Lung (tissue), 12 donors: ENCODE measurements around the gene PXDN. TPM values are rescaled to one million over a fixed set of nuclear protein-coding genes. Genes with fewer than 3 reads are reported as not detected.
A peak's percentile ranks its signal among the peaks of the same experiment; 100 is the strongest.

Experiments
- ATAC-seq: fragments of 200-7000 bp; cut with Tn5 transposase; one replicate; pipeline ENCODE4 v1.9.1; 2020; ENCODE audit warnings: moderate number of reproducible peaks; ENCODE audit not compliant: insufficient read depth, low FRiP score
- DNase-seq, 3 donors: peaks; one replicate each; pipeline ENCODE4 v3.0.0-alpha.2; 2013 to 2017
- H3K27ac ChIP-seq, 2 donors: one replicate each; pipeline ENCODE4 v1.5.1; 2013; ENCODE audit warnings: mild to moderate bottlenecking in 2 of 2, moderate library complexity in 2 of 2, control low read depth in 1 of 2, inconsistent platforms in 1 of 2, low read depth in 1 of 2, low read length in 1 of 2
- H3K27me3 ChIP-seq, 3 donors: one replicate each; pipeline ENCODE4 v1.5.1; 2013; ENCODE audit warnings: low read length in 2 of 3; ENCODE audit not compliant: control insufficient read depth in 3 of 3, insufficient read depth in 3 of 3
- H3K36me3 ChIP-seq, 4 donors: one replicate each; pipeline ENCODE4 v1.5.1; 2013; ENCODE audit warnings: low read length in 4 of 4, mild to moderate bottlenecking in 1 of 4, moderate library complexity in 1 of 4; ENCODE audit not compliant: control insufficient read depth in 4 of 4, insufficient read depth in 4 of 4
- H3K4me1 ChIP-seq, 5 donors: one replicate each; pipeline ENCODE4 v1.5.1; 2013; ENCODE audit warnings: low read length in 5 of 5, mild to moderate bottlenecking in 2 of 5, moderate library complexity in 1 of 5; ENCODE audit not compliant: control insufficient read depth in 5 of 5, insufficient read depth in 5 of 5
- H3K4me3 ChIP-seq: one replicate; pipeline ENCODE4 v1.5.1; 2013; ENCODE audit warnings: mild to moderate bottlenecking, control low read depth, moderate library complexity
- H3K9ac ChIP-seq, 2 donors: one replicate each; pipeline ENCODE4 v1.5.1; 2013; ENCODE audit warnings: low read length in 2 of 2, control low read depth in 1 of 2; ENCODE audit not compliant: insufficient read depth in 1 of 2
- H3K9me3 ChIP-seq, 4 donors: one replicate each; pipeline ENCODE4 v1.5.1; 2013; ENCODE audit warnings: low read length in 3 of 4, mild to moderate bottlenecking in 1 of 4, moderate library complexity in 1 of 4; ENCODE audit not compliant: control insufficient read depth in 4 of 4, insufficient read depth in 3 of 4
- WGBS, 2 donors: extraction: QIAGEN DNeasy Blood & Tissue Kit; methylation state at CpG; one replicate each; pipeline ENCODE4 v1.1.7; 2013; 5-methylcytosine and 5-hydroxymethylcytosine counted together
- polyA plus RNA-seq, 2 donors: library from polyadenylated mRNA; stranded (reverse); fragments of 200-250 nt; gene quantifications; one replicate each; pipeline ENCODE4 v1.2.1, GENCODE V29; 2013
- total RNA-seq, 2 donors: library from RNA; depleted of rRNA in 1 of 2; stranded (reverse); fragments of >200 nt in 1 of 2; gene quantifications; one replicate each; pipeline ENCODE4 v1.2.1, GENCODE V29; 2014 to 2021
- TF ChIP-seq, protein P1 (sequence below): IDR thresholded peaks from 2 replicates; pipeline ENCODE4 v1.5.1; 2012; ENCODE audit warnings: mild to moderate bottlenecking; ENCODE audit errors: control extremely low read depth, extremely low read depth
- donor health status: control.
- donor health status: control.
- donor health status: Bipolar disorder and iron deficiency.
- donor health status: healthy.
- donor health status: DM: yes; HTN: yes; CAD: no.

The PXDN gene
- total and polyA plus RNA-seq, 4 donors: 10.6 to 198 (median 45.1) TPM

DNA sequence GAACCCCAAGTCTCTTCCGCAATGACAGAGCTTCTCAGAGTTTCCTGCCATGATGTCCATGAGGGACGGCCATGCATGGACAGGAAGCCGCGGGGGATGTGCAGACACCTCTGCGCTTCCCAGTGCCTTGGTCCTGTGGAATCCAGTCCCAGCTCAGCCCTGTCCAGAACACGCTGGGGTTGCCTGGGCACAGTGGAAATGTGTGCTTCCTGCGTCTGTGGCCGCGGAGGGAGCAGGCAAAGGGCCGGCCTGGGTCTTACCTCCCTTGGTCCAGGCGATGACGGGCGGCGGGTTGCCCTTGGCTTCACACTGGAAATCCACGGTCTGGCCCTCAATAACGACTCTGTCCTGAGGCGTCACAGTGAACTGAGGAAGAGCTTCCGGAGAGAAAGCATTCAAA, 79.6 kb downstream of the PXDN start:
- H3K4me1 ChIP-seq: peaks cover 0 to 14% (median 4%) of the 10 kb centered on the region in 5 donors
- DNase-seq (peak in 1 of 3 donors; percentile 15), ATAC-seq (no peak)
- H3K27ac ChIP-seq: no peak overlapping the region
- H3K27me3 ChIP-seq: no peaks in the 10 kb centered on the region
- WGBS, 2 donors: 89 to 93% methylated on average over 18 of the region's 18 CpGs
- H3K9me3 ChIP-seq: no peaks in the 10 kb centered on the region
- TF ChIP-seq, protein P1, sequence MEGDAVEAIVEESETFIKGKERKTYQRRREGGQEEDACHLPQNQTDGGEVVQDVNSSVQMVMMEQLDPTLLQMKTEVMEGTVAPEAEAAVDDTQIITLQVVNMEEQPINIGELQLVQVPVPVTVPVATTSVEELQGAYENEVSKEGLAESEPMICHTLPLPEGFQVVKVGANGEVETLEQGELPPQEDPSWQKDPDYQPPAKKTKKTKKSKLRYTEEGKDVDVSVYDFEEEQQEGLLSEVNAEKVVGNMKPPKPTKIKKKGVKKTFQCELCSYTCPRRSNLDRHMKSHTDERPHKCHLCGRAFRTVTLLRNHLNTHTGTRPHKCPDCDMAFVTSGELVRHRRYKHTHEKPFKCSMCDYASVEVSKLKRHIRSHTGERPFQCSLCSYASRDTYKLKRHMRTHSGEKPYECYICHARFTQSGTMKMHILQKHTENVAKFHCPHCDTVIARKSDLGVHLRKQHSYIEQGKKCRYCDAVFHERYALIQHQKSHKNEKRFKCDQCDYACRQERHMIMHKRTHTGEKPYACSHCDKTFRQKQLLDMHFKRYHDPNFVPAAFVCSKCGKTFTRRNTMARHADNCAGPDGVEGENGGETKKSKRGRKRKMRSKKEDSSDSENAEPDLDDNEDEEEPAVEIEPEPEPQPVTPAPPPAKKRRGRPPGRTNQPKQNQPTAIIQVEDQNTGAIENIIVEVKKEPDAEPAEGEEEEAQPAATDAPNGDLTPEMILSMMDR: no peak
- H3K36me3 ChIP-seq: peaks cover 2 to 56% (median 41%) of the 10 kb centered on the region in 4 donors
- no peak overlapping the region for H3K9ac ChIP-seq
- H3K4me3 ChIP-seq: no peak overlapping the region

DNA sequence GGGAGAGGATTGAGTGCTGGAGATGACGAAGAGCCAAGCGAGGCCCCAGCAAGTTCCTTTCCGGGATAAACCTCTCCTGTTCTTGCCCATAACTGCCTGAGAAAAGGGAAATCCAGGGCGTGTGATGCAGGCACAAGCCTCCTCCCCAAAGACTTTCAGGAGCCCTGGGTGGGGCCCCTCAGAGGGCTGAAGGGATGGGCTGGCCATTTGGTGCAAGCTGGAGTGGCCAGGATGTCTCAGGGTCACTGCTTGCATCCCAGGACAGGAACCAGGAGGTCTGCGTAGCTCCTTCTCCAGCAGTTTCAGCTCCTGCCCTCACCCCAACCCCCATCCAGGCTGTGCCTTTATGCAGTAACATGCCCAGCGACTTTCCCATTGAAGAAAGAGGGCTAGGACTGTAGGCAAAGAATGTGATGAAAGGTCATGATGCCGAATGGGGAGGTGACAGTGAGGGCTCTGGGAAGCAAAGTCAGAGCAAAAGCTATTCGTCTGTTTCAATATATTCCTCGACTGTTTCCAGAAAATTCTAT, 80.2 kb downstream of the PXDN start:
- H3K27me3 ChIP-seq: no peaks in the 10 kb centered on the region
- H3K9ac ChIP-seq: no peak overlapping the region
- no peak for DNase-seq
- WGBS, 2 donors: 89 to 93% methylated on average over 9 of the region's 9 CpGs
- peaks cover 2 to 55% (median 40%) of the 10 kb centered on the region in 4 donors for H3K36me3 ChIP-seq
- H3K4me3 ChIP-seq: no peak overlapping the region
- TF ChIP-seq, protein P1: no peak
- no peak overlapping the region for H3K27ac ChIP-seq
- H3K9me3 ChIP-seq: no peaks in the 10 kb centered on the region
- ATAC-seq: no peak
- peaks cover 0 to 14% (median 4%) of the 10 kb centered on the region in 5 donors for H3K4me1 ChIP-seq

DNA sequence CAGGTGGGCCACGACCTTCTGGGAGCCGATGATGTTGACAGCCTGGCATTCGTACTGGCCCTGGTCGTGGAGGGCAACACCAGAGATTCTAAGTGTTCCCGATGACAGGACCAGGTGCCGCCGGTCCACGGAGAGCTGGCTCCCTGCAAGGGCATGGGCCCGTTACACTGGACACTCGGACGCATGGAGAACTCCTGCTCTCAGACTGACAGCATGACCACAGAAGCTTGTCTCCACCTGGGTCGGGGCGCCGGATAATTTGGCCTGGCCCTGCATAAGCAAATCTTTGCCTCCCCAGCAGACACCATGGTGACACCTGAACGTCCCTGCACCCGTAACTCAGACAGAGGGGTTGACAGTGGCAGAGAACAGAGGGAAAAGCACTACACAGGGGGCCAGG, 80.7 kb downstream of the PXDN start:
- DNase-seq: peak in 1 of 3 donors; percentile 3
- Histone ChIP-seq H3K27ac (no peak overlapping the region), H3K36me3 (peaks cover 2 to 57% (median 43%) of the 10 kb centered on the region in 4 donors), H3K9ac (no peak overlapping the region), H3K27me3 (no peaks in the 10 kb centered on the region), H3K4me1 (peaks cover 0 to 14% (median 4%) of the 10 kb centered on the region in 5 donors), H3K4me3 (no peak overlapping the region), H3K9me3 (no peaks in the 10 kb centered on the region)
- 95 to 96% methylated on average over 16 of the region's 16 CpGs for WGBS, 2 donors
- ATAC-seq: no peak
- TF ChIP-seq, protein P1: no peak

DNA sequence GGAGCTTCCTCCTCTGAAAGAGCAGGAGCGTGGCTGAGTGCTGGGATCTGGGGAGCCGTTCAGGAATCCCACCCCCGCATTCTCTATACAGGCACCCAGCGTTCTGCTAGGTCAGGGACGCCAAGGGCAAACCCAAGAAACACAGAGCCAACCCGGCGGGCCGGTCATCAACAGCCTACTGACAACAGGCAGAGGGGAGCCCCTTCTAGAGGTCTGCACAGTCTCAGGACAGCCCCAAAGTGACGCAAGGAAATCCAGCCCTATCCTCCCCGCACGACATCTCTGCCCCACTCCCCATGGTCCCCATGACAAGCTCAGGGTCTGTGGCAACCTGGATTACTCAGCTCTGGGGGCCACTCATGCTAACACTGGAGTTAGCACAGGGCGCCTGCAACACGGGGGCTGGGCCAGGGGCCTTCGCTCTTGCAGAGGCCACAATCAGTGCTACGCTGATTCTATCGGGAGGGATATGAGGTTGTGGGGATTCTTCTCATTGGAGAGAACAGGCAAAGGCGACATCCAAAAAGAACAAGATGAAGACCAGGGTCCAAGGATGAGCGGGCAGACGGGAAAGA, 81.6 kb downstream of the PXDN start:
- Histone ChIP-seq H3K9me3 (no peaks in the 10 kb centered on the region), H3K4me1 (peaks cover 0 to 14% (median 4%) of the 10 kb centered on the region in 5 donors), H3K36me3 (peaks cover 2 to 57% (median 45%) of the 10 kb centered on the region in 4 donors), H3K9ac (no peak overlapping the region), H3K4me3 (no peak overlapping the region), H3K27me3 (no peaks in the 10 kb centered on the region), H3K27ac (no peak overlapping the region)
- ATAC-seq (no peak), DNase-seq (peak in 1 of 3 donors; percentile 6)
- 95 to 98% methylated on average over 19 of the region's 19 CpGs for WGBS, 2 donors
- TF ChIP-seq, protein P1: no peak
